HG03280 (cell line): Measurements from ENCODE around the gene CEL.
"Not testable (repeated sequence)": the region's sequence is repeated elsewhere in the genome, so short reads cannot be mapped to it uniquely, and the experiment has no call there.

Experiments
- ATAC-seq: cut with Tn5 transposase; IDR thresholded peaks from one replicate; pipeline ENCODE4 v1.9.1; 2021; ENCODE audit warnings: mild to moderate bottlenecking, moderate library complexity; ENCODE audit not compliant: unreplicated experiment

The CEL gene

DNA sequence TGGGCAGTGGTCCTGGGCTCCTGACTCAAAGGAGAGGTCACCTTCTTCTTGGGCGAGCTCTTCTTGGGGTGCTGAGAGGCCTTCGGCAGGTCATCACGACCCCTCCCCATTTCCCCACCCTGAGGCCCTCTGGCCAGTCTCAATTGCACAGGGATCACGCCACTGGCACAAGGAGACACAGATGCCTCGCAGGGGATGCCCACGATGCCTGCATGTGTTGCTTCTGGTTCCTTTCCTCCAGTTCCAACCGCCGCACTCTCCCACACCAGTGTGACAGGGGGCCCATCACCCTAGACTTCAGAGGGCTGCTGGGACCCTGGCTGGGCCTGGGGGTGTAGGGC, 1.3 kb downstream of the CEL start:
- ATAC-seq: no peak

DNA sequence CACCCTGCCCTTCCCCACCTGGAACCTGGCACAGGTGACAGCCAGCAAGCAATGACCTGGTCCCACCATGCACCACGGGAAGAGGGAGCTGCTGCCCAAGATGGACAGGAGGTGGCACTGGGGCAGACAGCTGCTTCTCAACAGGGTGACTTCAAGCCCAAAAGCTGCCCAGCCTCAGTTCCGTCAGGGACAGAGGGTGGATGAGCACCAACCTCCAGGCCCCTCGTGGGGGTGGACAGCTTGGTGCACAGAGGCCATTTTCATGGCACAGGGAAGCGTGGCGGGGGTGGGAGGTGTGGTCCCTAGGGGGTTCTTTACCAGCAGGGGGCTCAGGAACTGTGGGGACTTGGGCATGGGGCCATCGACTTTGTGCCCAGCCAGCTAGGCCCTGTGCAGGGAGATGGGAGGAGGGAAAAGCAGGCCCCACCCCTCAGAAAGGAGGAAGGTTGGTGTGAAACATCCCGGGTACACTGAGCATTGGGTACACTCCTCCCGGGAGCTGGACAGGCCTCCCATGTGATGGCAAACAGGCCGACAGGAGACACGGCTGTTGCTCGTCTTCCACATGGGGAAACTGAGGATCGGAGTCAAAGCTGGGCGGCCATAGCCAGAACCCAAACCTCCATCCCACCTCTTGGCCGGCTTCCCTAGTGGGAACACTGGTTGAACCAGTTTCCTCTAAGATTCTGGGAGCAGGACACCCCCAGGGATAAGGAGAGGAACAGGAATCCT, 1.9 kb downstream of the CEL start:
- no peak for ATAC-seq

DNA sequence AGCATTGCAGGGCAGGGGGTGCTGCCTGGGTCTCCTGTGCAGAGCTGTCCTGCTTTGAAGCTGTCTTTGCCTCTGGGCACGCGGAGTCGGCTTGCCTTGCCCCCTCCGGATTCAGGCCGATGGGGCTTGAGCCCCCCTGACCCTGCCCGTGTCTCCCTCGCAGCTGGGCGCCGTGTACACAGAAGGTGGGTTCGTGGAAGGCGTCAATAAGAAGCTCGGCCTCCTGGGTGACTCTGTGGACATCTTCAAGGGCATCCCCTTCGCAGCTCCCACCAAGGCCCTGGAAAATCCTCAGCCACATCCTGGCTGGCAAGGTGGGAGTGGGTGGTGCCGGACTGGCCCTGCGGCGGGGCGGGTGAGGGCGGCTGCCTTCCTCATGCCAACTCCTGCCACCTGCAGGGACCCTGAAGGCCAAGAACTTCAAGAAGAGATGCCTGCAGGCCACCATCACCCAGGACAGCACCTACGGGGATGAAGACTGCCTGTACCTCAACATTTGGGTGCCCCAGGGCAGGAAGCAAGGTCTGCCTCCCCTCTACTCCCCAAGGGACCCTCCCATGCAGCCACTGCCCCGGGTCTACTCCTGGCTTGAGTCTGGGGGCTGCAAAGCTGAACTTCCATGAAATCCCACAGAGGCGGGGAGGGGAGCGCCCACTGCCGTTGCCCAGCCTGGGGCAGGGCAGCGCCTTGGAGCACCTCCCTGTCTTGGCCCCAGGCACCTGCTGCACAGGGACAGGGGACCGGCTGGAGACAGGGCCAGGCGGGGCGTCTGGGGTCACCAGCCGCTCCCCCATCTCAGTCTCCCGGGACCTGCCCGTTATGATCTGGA, 2.7 kb downstream of the CEL start:
- no peak for ATAC-seq

DNA sequence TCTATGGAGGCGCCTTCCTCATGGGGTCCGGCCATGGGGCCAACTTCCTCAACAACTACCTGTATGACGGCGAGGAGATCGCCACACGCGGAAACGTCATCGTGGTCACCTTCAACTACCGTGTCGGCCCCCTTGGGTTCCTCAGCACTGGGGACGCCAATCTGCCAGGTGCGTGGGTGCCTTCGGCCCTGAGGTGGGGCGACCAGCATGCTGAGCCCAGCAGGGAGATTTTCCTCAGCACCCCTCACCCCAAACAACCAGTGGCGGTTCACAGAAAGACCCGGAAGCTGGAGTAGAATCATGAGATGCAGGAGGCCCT, 3.2 kb downstream of the CEL start:
- no peak for ATAC-seq

DNA sequence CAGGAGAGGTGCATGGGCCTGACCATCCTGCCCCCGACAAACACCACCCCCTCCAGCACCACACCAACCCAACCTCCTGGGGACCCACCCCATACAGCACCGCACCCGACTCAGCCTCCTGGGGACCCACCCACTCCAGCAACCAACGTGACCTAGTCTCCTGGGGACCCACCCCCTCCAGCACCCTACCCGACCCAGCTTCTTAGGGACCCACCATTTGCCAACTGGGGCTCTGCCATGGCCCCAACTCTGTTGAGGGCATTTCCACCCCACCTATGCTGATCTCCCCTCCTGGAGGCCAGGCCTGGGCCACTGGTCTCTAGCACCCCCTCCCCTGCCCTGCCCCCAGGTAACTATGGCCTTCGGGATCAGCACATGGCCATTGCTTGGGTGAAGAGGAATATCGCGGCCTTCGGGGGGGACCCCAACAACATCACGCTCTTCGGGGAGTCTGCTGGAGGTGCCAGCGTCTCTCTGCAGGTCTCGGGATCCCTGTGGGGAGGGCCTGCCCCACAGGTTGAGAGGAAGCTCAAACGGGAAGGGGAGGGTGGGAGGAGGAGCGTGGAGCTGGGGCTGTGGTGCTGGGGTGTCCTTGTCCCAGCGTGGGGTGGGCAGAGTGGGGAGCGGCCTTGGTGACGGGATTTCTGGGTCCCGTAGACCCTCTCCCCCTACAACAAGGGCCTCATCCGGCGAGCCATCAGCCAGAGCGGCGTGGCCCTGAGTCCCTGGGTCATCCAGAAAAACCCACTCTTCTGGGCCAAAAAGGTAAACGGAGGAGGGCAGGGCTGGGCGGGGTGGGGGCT, 4.6 kb downstream of the CEL start:
- ATAC-seq: no peak

DNA sequence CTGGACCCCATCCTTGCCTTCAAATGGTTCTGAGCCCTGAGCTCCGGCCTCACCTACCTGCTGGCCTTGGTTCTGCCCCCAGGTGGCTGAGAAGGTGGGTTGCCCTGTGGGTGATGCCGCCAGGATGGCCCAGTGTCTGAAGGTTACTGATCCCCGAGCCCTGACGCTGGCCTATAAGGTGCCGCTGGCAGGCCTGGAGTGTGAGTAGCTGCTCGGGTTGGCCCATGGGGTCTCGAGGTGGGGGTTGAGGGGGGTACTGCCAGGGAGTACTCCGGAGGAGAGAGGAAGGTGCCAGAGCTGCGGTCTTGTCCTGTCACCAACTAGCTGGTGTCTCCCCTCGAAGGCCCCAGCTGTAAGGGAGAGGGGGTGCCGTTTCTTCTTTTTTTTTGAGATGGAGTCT, 5.2 kb downstream of the CEL start:
- ATAC-seq: no peak

DNA sequence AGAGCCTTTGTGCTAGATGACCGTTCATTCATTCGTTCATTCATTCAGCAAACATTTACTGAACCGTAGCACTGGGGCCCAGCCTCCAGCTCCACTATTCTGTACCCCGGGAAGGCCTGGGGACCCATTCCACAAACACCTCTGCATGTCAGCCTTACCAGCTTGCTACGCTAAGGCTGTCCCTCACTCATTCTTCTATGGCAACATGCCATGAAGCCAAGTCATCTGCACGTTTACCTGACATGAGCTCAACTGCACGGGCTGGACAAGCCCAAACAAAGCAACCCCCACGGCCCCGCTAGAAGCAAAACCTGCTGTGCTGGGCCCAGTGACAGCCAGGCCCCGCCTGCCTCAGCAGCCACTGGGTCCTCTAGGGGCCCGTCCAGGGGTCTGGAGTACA, 6.0 kb downstream of the CEL start:
- no peak for ATAC-seq

DNA sequence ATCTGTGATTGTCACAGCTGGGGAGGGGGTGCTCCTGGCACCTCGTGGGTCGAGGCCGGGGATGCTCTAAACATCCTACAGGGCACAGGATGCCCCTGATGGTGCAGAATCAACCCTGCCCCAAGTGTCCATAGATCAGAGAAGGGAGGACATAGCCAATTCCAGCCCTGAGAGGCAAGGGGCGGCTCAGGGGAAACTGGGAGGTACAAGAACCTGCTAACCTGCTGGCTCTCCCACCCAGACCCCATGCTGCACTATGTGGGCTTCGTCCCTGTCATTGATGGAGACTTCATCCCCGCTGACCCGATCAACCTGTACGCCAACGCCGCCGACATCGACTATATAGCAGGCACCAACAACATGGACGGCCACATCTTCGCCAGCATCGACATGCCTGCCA, 6.7 kb downstream of the CEL start:
- not testable (repeated sequence) for ATAC-seq

DNA sequence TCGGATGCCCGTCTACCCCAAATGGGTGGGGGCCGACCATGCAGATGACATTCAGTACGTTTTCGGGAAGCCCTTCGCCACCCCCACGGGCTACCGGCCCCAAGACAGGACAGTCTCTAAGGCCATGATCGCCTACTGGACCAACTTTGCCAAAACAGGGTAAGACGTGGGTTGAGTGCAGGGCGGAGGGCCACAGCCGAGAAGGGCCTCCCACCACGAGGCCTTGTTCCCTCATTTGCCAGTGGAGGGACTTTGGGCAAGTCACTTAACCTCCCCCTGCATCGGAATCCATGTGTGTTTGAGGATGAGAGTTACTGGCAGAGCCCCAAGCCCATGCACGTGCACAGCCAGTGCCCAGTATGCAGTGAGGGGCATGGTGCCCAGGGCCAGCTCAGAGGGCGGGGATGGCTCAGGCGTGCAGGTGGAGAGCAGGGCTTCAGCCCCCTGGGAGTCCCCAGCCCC, 8.8 kb downstream of the CEL start:
- not testable (repeated sequence) for ATAC-seq

DNA sequence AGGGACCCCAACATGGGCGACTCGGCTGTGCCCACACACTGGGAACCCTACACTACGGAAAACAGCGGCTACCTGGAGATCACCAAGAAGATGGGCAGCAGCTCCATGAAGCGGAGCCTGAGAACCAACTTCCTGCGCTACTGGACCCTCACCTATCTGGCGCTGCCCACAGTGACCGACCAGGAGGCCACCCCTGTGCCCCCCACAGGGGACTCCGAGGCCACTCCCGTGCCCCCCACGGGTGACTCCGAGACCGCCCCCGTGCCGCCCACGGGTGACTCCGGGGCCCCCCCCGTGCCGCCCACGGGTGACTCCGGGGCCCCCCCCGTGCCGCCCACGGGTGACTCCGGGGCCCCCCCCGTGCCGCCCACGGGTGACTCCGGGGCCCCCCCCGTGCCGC, 9.2 kb downstream of the CEL start:
- not testable (repeated sequence) for ATAC-seq

DNA sequence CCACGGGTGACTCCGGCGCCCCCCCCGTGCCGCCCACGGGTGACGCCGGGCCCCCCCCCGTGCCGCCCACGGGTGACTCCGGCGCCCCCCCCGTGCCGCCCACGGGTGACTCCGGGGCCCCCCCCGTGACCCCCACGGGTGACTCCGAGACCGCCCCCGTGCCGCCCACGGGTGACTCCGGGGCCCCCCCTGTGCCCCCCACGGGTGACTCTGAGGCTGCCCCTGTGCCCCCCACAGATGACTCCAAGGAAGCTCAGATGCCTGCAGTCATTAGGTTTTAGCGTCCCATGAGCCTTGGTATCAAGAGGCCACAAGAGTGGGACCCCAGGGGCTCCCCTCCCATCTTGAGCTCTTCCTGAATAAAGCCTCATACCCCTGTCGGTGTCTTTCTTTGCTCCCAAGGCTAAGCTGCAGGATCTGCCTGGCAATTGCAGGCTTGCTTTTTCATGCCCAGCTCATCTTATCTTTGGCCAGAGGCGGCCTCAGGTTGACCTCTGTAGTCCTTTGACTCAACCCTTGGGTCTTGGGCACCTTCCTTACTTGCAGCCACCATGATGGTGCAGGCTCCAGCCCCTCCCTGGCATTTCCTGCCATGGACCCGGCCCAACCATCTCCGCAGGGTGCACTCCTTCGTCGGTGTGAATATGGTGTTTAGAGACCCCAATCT, 9.8 kb downstream of the CEL start:
- no peak for ATAC-seq

DNA sequence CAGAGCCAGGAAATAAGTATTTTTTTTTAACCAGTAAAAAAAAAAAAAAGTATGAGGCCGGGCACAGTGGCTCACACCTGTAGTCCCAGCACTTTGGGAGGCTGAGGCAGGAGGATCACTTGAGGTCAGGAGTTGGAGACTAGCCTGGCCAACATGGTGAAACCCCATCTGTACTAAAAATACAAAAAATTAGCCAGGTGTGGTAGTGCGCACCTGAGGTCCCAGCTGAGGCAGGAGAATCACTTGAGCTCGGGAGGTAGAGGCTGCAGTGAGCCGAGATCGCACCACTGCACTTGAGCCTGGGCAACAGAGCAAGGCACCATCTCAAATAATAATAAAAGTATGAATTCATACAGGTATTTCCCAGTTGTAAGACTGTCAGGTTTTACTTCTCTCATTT, 10.4 kb downstream of the CEL start:
- not testable (repeated sequence) for ATAC-seq

DNA sequence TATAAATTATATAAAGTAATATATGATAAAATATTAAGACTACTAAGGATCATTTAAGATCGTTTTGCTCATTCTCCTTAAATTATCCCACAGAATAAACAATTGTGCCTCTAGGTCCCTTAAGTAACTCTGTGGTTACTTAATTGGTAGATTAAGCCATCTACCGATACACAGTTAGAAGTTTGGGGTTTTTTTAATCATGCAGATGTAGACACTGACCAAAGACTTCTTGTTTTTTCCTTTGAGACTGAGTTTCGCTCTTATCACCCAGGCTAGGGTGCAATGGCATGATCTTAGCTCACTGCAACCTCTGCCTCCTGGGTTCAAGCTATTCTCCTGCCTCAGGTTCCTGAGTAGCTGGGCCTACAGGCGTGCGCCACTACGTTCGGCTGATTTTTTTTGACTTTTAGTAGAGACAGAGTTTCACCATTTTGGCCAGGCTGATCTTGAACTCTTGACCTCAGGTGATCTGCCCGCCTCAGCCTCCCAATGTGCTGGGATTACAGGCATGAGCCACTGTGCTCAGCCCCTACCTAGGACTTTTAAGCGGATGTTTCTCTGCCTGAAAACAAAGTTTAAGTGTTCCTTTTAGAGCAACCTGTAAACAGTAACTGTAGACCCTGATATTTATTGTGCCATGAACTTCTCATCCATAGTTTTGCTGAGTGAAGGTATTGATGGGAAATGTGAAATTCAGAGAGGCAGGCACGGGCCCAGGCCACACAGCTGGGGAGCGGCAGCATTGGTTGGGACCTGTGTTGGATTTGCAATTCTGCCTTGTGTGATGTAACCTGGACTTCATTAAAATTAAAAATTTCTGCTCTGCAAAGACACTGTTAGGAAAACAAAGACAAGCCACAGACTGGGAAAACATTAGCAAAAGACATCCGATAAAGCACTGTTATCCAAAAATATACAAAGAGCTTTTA, 11.6 kb downstream of the CEL start:
- ATAC-seq: no peak

DNA sequence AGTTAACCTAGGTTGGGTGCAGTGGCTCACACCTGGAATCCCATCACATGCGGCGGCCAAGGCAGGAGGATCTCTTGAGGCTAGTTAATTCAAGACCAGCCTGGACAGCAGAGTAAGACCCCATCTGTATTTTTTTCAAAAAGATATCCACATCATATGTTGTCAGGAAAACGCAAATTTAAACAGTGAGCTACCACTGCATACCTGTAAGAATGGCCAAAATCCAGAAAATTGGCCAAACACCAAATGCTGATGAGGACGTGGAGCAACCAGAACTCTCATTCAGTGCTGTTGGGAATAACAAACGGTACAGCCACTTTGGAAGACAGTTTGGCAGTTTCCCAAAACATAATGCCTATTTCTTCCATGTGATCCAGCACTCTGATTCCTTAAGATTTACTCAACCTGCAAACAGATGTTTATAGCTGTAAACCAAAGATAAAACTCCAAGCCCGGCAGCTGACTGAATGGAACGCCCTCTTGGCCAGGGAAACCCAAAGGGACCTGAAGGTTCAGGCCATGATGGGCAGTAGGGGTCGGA, 12.4 kb downstream of the CEL start:
- no peak for ATAC-seq

DNA sequence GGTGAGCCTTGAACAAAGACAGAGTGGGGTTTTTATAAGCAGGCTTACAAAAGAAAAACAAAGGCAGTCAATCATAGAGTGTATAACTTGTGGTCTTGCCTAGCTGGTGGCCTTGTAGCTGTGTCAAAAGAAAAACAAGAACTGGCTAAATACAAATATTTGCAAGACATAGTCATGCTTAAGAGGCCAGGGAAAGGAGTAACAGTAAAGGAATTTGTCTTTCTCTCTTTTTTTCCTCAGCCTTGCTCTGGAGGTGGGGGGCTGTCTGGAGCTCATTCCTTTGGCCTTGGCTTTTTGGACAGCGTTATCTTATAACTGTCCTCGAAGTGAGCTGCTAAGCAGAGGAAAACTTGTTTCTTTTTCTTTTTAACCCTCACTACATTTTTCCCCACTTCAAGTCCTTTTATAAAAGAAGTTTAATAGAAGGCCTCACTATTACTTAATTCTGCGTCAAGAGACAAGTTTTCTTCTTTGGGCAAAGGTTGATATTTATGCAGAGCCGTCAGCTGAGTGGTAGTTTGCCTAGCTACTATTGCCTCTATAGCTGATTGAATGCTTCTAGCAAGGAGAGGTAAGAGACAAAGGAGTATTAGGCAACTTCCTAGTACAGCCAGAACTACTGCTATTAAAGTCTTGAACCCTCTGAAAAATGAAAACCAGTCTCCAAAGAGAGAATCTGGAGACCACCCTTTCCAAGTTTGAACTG, 14.3 kb downstream of the CEL start:
- no peak for ATAC-seq

DNA sequence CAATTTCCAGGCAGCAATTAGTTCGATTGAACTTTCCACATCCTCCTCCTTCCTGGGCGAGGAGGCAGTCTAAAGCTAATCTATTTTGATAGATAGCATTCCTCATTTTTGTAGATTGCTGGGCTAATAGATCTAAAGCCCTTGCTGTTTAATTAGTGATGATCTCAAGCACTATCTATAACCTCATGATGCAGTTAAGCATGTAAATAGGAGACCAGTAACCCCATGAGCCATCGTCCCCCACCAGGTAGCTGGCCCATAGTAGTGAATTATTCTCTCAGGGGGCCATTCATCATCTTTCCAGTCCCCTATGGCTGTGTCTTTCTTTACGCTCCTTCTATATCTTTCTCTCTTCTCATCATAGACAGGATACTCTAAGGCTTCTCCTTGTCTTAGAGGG, 14.9 kb downstream of the CEL start:
- no peak for ATAC-seq

DNA sequence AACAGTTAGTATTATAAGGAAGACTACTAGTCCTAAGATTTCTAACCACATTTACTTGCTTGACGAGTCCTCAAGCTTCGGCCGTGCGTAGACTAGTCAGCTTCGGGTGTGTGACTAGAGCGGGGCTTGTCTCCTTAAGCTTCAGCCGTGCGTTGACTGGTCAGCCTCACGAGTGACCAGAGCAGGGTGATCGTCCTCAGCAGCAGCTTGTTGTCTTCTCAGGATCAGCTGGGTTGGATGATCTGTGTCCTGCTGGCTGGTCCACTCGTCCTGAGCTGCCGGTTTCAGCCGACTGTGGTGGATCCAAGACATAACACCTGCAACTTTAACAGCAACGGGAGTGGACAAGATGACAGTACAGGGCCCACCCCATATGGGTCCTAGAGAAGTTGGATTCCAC, 16.7 kb downstream of the CEL start:
- no peak for ATAC-seq

DNA sequence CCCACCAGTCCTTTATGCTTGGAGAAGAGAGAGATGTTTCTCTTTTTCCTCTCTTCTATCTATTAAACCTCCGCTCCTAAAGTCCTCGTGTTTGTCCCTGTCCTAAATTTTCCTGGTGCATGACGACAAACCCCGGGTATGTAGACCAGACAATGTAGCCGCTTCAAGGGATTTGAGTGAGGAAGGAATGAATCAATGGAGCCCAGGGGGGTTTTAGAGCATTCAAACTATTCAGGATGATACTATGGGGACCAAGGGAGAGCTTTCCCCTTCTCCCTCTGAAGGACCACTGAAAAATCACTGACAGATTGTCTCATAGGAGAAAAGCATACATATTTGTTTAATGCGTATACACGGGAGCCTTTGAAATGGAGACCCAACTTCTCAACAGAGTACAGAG, 18.4 kb downstream of the CEL start:
- ATAC-seq: no peak
